ENCODE data around the gene PADI2.

The PADI2 gene

DNA sequence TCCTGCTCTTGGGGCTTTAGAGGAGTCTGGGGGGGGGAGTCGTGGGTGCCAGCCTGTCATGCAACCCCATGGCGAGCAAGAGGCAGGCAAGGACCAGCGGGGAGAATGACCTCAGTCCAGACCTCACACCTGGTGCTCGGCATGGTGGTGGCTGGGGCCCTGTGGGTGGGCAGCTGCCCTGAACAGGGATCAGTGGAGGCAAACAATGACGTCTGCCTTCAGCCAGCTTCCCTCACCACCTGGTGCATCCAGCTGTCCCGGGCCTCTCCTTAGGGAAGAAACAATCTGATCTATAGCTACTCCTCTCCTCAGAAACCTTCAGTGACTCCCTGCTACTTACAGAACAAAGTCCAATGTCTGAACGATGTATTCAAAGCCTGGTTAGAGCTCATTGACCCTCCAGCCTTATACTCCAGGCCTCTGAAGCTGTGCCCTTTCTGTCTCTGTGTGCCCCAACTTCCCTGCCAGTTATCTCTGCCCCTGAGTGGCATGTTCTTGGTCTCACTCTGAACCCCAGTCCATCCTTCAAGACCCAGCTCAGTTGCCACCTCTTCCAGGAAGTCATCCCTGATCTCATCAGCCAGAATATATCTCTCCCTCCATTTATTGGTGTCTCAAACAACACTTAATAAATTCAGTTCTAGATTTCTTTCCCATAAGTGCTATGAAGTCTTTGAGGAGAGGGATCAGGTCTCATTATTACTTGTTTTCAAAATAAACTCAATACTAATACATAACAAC, 6.6 kb downstream of the PADI2 start:
- DNase-seq (ENCODE audit: low read depth in 2 of 2) = no peak

DNA sequence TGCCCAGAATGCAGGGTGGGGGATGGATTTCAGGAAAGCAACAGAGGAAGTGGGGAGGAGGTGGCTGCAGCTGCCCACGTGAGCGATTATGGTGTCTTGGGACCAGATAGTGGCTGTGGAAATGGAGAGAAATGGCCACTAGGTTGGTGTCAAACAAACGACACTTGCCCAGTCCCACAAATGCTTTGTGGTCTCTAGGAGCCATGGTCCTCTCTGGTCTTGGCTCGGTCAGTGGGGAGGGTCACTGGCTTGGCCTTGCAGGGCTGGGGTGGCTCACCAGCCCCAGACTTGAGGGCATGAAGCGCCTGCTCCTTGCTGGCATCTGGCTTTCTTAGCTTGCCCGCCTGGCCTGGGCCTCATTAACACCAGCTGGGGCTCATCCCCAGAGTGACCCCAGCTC, 7.2 kb downstream of the PADI2 start:
- no peak for DNase-seq (ENCODE audit: low read depth in 2 of 2)

DNA sequence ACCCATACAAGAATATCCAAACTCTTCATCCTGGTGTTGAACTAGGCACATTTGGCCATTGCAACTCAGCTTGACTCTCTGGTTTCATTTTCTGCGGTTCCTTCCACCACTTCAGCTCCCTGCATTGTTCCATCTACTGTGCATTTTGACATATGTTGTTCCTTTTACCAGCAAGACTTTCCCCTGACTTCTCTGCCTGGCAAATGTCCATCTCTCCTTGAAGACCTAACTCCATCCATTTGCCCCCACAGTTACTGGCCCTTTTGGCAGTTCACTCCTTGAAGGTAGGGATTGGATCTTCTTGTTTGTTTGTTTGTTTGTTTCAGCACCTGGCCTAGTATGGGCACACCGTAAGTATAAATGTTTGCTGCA, 8.7 kb downstream of the PADI2 start:
- no peak for DNase-seq (ENCODE audit: low read depth in 2 of 2)

DNA sequence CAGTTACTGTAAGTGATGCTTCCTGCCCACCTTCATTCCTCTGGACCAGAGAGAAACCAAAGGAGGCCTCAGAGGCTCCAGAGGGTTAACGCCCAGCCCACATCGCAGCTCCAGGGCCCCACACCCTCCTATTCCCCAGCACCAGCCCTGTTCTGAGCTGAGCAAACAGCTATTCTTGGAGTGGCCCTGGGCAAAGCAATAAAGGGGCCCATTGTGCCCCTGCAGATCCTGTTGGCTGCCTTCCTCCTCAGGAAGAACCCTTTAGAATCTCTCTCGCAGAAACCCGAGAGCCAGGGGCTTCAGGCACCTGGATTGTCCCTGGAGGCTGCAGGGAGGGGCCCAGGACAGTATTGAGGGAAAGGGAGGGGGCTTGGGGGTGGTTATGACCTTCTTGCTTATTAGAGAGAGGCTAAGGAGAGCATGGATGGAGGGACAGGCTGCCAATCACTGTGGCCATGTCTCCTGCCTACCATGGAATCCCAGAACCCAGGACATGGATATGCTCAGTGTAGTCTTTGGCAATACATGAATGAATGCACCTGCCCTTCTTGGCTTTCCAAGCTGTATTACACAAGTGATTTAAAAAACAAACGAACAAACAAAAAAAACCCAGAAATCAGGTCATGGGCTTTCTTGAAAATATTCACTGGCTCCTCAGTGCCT, 9.2 kb downstream of the PADI2 start:
- DNase-seq (ENCODE audit: low read depth in 2 of 2) = no peak

DNA sequence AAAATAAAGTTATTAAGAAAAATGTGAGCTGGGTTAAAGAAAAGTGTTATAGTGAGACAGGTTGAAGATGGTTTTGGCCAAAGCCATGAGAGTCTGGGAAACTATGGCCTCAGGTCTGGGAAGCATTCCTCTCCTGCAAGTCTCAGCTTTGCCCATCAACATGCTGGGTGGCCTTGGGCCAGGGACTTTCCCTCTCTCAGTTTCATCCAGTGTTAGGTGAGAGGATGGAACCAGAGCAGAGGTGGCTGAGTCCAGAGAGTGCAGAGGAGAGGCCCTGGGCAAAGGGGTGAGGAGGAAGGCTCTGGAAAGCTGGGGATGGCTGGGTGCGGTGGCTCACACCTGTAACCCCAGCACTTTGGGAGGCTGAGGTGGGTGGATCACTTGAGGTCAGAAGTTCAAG, 10.5 kb downstream of the PADI2 start:
- no peak for DNase-seq (ENCODE audit: low read depth in 2 of 2)

DNA sequence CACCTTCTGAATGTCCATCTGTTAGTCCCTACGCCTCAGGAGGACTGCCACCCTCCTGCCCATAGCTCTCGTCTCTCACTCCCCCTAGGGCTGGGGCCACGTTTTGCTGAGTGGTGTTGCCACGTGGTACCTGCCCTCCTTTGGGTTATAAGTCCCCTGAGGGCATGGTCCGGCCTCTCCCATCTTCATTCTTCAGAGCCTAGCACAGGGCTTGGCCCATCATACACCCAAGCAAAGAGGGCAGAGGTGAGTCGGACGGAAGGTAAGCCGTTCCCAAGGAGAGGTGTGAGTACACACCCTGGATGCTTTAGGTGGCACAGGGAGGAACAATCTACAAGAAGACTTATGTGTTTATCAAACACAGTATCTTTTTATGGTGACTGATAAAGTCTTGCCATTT, 10.9 kb downstream of the PADI2 start:
- no peak for DNase-seq (ENCODE audit: low read depth in 2 of 2)

DNA sequence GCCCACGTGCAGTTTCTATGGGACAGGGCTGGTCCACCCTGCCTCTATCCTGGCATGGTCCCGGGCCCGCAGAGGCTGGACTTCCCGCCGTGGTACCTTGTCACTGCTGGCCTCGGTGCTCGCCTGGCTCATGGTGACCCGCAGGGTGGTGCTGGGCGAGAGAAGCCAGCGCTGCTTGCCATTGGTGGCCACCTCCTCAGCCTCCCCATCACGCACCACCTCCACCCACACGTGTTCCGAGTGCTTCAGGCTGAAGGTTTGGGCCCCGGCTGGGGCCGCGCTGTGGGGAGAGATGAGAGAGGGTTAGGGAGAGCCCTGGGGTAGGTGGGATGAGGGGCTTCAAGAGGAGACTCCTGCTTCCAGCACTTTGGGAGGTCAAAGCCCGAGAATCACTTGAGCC, 14.5 kb downstream of the PADI2 start:
- no peak for DNase-seq (ENCODE audit: low read depth in 2 of 2)

DNA sequence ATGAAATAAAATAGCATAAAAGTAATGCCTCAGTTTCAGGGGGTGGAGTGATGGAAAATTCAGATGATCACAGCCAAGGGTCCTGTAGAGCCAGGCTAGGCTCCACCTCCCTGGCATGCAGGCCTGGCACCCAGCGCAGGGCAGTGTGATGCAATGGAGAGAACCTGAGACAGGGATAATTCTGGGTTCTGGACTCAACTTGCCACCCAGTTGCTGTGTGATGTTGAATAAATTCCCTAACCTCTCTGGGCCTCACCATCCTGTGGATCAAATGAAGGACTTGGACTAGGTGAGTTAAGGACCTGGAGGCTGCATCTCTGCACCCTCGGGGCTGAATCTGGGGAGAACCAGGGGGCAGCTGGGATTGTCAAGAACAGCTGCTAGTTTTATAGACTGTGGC, 17.0 kb downstream of the PADI2 start:
- DNase-seq (ENCODE audit: low read depth in 2 of 2) = no peak

DNA sequence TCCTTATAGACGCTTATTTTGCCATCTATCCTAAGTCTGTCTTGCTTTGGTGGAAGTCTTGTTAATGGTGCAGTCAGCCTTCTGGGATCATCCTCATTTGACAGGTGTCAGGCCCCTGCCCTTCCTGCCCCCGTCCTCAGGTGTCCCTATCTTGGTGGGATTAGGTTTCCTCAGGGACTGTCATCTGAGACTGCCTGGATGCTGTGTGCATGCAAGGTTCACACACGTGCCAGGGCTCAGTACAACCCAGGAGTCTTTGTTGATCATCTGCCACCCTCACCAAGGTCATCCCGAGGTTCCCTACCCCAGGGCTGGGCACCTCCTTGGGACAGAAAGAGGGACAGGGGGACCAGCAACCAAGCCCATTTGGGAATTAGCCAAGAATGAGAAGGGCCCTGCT, 18.0 kb downstream of the PADI2 start:
- DNase-seq (ENCODE audit: low read depth in 2 of 2) = no peak

DNA sequence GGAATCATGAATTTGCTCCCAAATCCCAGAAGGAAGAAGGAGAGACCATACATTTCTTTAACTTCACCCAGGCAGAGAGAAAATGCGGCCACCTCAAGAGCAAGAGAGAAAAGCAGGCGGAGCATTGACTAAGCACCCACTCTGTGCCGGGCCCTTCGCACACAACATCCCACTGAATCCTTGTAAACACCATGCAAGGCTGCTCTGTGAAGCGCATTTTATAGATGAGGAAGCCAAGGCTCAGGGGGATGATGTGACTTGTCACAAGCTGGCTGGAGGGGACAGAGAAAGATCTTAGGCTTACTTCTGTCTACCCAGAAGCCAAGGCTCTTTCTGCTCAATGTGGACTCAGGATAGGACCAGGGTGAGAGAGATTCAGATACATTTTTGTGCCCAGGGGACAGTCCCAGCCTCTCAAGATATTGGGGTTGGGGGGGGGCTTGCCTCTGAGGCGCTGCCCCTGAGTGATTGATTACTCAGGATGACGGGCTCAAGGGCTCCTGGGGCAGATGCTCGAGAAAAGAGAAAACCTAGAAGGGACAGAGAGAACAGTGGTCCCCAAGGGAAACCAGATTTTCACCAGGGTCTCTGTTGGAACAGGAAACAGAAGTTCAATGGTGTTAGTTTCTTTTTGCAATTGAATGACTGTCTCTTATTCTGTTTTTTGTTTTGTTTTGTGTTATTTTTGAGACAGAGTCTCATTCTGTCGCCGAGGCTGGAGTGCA, 19.5 kb downstream of the PADI2 start:
- DNase-seq (ENCODE audit: low read depth in 2 of 2) = no peak

DNA sequence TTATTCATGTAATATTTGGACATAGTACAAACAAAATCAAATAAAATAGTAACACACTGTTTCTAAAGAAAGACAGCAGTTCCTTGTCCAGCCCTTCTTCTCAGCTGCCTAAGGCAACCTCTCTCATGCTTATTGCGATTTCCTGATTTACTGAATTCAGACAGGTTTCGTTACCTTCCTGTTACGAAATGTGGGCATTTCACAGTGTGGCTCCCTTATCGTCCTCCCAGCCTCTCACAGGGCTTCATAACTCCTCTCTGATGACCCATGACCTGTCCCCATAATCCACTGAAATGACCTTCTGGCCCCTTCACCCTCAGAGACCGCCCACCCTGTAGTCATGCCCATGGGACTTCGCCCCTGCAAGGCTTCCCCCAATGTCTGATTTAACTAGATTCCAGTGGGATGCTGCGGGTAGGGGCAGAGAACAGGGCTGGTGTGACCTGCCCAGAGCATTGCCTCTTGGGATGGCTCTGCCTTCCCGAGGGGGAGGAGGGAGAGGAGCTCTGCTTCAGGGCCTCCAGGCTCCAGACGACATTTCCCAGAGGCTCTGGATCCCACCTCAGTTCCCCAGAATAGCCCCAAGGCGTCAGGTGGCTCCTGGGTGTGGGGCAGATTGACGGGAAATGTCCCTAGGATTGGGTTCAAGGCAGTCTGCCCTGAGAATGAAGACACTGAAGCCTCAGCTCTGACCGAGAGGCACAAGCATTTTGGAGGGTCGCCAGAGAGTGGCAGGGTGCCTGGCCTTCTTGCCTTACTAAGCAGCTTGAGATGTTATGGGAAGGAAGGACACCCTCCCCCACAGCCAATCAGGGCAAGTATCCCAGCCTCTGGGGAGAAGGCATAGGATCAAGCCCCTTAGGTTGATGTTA, 20.6 kb downstream of the PADI2 start:
- DNase-seq (ENCODE audit: low read depth in 2 of 2) = no peak

DNA sequence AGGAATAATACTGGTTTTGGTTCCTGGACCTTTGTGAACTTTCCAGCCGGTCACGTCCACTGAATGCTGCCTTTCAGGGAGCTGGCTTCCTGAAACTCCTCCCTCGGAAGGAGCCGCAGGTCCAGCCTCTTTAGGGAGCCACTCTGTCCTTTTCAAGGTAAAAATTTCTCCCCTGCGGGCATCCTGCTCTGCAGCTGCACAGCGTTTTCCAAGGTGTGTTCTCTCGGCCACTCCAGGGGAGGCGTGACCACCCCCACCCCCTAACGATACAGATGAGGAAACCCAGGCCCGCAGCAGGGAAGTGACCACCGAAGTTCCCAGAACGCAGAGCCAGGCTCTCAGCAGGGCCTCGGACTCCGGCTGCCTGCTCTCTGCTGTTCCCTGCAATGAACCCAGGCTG, 21.5 kb downstream of the PADI2 start:
- DNase-seq (ENCODE audit: low read depth in 2 of 2) = no peak

DNA sequence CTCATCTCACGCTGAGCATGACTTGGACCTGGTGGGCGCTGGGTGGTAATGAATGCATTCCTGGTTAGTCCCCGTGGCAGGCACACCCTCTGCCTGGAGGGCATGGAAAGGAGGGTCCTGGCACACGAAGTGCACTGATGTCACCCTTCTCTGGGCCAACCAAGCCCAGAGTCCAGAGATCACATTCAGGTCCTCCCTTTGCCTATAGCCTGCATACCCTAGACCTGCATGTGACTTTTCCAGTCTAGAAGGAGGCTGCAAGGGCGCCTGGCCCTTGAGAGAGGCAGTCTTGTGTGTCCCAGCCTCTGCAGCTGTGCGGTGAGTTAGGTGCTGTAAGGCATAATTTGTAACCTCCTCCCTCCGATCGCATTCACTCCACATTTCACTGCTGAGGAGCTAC, 22.1 kb downstream of the PADI2 start:
- no peak for DNase-seq (ENCODE audit: low read depth in 2 of 2)

DNA sequence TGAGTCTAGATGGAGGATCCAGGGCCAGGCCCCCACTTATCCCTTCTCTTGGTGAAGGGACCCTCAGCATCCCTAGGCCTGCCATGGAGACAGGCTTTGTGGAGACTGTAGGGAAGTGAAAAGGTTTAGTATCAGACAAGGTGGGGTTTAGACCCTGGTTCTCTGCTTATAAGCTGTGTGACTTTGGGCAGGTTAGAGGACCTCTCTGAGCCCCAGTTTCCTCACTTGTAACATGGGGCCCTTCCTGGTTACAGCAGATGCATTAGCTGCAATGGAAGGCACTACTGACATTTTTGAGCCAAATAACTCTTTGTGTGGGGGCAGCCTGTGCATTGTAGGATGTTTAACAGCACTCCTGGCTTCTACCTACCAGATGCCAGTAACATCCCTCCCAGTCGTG, 22.7 kb downstream of the PADI2 start:
- no peak for DNase-seq (ENCODE audit: low read depth in 2 of 2)

DNA sequence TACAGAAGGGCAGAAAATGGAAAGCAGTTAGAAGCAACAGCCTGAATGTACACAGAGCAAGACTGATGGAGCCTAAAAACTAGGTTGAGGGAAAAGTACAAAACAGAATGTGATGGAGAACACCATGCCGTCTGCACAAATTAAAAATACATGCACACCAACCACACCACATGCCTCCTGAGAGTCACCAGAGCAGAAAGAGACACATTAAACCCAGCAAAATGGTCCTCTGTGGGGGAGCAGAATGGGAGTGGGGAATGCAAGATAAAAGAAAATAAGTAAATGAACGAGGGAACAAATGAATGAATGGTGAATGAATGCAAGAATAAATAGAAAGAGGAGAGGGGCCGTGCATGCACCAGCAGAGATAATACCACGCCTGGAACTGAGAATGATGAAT, 24.1 kb downstream of the PADI2 start:
- DNase-seq (ENCODE audit: low read depth in 2 of 2) = no peak

DNA sequence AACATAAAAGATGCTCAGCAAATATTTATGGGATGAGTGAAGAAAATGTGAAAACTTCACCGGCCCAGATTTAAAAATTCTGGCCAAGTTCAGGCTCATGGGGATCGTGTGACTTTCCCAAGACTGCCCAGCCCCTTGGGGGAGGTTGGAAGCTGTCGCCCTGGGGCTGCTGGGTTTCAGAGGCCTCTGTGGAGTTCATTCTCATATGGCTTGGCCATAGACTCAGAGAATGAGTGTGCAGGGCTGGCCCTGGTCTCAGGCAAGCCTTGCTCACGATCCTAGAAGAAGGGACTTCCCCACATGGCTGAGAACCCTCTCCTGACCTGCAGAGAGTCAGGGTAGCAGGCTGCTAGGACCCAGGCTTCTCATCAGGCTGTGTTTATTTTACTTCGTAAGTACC, 24.6 kb downstream of the PADI2 start:
- no peak for DNase-seq (ENCODE audit: low read depth in 2 of 2)

DNA sequence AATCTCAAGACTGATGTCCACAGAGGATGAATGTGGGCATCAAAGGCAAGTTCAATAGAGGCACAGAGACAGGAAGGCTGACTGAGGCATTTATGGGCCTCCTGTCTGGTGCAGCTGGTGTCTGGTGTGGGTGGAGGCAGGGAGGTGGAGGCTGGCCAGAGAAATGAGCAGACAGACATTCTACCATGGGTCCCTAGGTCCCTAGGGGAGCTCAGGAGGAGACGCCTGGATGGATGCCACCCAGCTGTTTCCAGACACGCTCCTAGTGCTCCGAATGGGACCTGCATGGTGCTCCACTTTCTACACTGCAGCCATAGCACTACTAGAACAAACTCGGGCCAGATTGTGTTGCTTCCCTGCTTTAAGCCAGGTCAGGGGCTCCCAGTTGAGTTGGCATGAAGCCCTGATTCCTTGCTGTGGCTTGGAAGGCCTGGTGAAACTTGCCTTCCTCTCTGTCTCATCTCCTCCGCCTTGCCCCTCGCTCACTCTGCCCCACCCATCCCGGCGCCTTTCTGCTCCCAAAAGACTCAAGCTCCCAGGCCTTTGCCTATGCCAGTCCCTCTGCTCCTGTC, 25.3 kb downstream of the PADI2 start:
- DNase-seq (ENCODE audit: low read depth in 2 of 2) = no peak

DNA sequence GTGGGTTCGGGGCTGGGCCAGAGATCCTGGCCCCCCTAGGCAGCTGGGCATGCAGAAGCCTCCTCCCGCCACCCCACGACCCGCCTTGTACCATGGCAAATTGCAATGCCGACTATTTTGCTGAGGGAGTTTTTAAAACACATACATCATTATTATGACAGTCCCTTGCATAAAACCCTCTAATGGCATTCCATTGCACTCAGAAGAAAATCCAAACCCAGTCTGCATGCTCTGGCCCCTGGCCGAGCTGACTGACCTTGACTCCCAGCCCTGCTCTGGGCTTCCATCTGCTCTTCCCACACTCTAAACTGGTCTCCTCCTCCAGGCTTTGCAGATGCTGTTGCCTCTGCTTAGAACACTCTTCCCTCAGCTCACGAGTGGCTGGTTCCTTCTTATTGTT, 28.0 kb downstream of the PADI2 start:
- DNase-seq (ENCODE audit: low read depth in 2 of 2) = no peak

DNA sequence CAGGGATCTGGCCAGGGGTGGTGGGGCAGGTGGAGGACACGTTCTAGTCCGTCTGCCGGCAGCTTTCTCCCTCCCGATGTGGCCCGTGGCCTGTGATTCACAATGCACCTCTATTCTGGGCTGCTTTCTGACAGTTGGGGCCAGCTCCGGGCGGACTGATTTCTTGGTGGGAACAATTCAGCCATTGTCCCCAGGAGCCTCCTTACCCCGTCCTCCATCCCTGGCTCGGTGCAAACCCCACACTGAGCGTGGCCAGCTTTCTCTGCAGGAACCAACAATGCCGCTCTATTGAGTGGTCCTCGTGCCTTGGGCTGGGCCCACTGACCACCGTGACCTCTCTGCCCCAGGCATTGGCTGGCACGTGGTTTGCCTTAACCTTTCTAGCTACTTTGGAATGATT, 29.7 kb downstream of the PADI2 start:
- DNase-seq (ENCODE audit: low read depth in 2 of 2) = no peak

DNA sequence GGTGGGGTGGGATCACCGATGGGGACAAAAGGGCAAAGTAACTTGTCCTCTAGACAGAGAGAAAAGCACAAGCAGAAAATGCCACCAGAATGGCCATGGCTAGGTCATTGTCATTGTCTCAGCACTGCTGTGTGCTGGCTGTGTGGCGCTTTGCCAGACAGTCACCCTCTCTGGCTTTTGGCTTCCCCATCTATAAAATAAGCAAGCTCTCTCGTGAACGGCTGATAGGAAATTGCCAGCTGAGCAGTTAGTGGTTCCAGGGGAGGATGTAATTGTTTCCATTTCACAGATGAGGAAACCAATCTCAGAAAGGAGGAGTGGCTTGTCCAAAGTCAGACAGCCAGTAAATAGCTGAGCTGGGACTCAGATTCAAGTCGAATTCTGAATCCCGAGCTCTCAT, 32.5 kb downstream of the PADI2 start:
- no peak for DNase-seq (ENCODE audit: low read depth in 2 of 2)

DNA sequence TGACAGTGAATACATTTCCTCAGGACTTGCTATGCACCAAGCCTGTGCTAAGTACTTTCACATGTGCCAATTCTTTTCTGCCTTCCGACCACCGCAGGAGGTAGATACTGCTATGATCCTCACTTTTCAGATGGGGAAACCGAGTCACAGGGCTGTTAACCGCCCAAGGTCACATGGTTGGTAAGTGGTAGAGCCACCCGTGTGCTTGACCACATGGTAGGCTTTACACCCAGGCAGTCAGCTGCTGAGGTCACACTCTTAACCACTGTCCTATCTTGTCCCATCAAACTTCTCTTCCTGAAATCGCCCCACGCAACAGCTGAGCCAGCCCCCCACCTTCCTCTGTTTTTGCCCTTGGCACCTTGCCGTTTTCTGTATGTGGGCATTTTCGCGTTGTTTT, 34.5 kb downstream of the PADI2 start:
- no peak for DNase-seq (ENCODE audit: low read depth in 2 of 2)

DNA sequence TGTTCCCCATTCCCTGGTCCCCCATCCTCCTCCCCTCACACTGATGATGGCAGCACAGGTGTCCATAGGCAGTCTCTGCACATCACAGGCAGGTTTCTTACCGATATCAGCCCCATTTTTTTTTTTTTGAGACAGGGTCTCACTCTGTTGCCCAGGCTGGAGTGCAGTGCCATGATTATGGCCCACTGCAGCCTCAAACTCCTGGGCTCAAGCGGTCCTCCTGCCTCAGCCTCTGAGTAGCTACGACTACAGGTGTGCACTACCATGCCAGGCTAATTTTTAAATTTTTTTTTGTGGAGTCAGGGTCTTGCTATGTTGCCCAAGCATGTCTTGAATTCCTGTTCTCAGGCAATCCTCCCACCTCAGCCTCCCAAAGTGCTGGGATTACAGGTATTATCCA, 36.5 kb downstream of the PADI2 start:
- no peak for DNase-seq (ENCODE audit: low read depth in 2 of 2)
